Activated CD8-positive, alpha-beta T cell treated with anti-CD3 and anti-CD28 coated beads for 36 hours (primary cell): ENCODE data around the gene EBLN1. TPM values are rescaled to one million over a fixed set of nuclear protein-coding genes. Genes with fewer than 3 reads are reported as not detected.

ENCODE experiments used
- ATAC-seq: fragments of 200-7000 bp; cut with Tn5 transposase; one replicate; pipeline ENCODE4 v1.10.0; 2021; ENCODE audit warnings: mild to moderate bottlenecking, moderate library complexity
- CTCF ChIA-PET: fragments of 350-600 bp; sonication (Branson Sonifier 250); formaldehyde crosslinking; loops from one replicate; lab custom pipeline; 2021; ENCODE audit warnings: antibody characterized with exemption; lab: Charles Lee
- POLR2A ChIA-PET: fragments of 350-600 bp; sonication (Branson Sonifier 250); formaldehyde crosslinking; loops from one replicate; lab custom pipeline; 2021; ENCODE audit warnings: antibody characterized with exemption; lab: Charles Lee
- DNase-seq: peaks from one replicate; pipeline ENCODE4 v3.0.0-alpha.2; 2020
- H3K27ac Mint-ChIP-seq: one replicate; pipeline ENCODE4 v1.8.0; 2021; ENCODE audit warnings: mild to moderate bottlenecking, mixed read lengths
- H3K27me3 Mint-ChIP-seq: one replicate; pipeline ENCODE4 v1.8.0; 2021; ENCODE audit warnings: mixed read lengths
- H3K36me3 Mint-ChIP-seq: one replicate; pipeline ENCODE4 v1.8.0; 2021; ENCODE audit warnings: low read depth, mixed read lengths
- H3K4me1 Mint-ChIP-seq: one replicate; pipeline ENCODE4 v1.8.0; 2021; ENCODE audit warnings: low read depth, mixed read lengths
- H3K4me3 Mint-ChIP-seq: one replicate; pipeline ENCODE4 v1.8.0; 2021; ENCODE audit warnings: mild to moderate bottlenecking, moderate library complexity, mixed read lengths
- H3K9me3 Mint-ChIP-seq: one replicate; pipeline ENCODE4 v1.8.0; 2021; ENCODE audit warnings: mixed read lengths
- intact Hi-C: fragments of 100-400 bp; cut with micrococcal nuclease; formaldehyde crosslinking; loops from one replicate; pipeline ENCODE4 v1.10.0; 2022
- total RNA-seq, 2 experiments: library from RNA; stranded (reverse); gene quantifications; one replicate each; pipeline ENCODE4 v1.2.3, GENCODE V29; 2021
- TF ChIP-seq, protein P1 (sequence below): fragments of 200-600 bp; IDR thresholded peaks from one replicate; pipeline ENCODE4 v1.8.0; 2022; ENCODE audit warnings: antibody characterized with exemption, mild to moderate bottlenecking

EBLN1 gene
- total RNA-seq, 2 experiments from 2014 or later: not detected

DNA sequence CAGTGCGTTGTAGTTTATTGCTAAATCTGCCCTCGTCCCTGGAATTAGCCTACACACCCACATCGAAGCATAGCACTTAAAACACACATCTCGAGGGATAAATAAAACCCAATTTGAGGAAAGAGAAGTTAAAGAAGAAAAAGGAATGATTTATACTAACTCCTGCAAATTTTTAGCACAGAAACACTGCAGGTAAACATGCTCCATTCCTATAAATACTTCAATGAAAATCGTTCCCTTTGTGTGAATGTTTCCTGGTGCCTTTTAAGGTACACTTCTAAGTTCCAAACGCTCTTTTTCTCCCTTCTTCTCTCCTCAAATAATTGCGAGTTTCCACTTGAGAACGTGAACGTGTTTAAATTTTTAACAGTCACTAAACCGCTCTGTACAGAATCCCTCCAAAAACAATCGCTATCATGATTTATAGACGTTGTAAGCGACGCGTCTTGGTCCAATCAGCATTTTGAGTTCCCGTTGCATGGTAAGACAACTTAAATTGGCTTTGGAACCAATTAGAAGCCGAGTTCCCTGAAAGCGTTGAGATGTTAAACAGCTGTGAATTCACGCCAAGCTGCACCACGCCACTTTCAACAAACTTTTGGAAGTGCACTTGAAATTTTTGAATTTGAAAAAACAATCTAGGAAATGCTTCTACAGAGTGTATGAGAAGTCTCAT is 12.5 kb upstream of the EBLN1 start:
- ATAC-seq: peak; percentile 57

DNA sequence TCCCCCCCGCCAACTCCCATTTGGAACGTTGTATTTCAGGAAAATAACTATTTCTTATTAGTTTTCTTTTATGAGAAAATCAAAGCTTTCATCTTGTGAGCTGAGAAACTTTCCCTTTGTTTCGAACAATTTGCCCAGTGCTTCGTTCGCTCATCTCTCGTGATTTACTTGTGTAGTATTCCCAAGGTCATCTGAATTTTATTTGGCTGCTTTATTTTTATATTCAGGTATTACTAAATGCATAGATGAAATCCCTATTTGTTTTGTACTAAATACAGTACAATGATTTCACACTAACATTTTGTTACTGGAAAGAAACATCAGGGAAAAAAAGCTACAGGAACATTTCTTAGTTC is 12.0 kb upstream of the EBLN1 start:
- peaks cover 9% of the 10 kb centered on the region for H3K27me3 Mint-ChIP-seq
- H3K36me3 Mint-ChIP-seq: peaks cover 3% of the 10 kb centered on the region
- DNase-seq (no peak), ATAC-seq (no peak)
- peak overlapping the region; percentile 92 for H3K27ac Mint-ChIP-seq
- ChIA-PET CTCF (interaction anchor here (1.1 to 2.1 kb wide), 8 partner anchors 9 to 344 kb away, joined by 3 to 7 read pairs (median 4); partner anchors contain the start of gene COMMD3), POLR2A (interaction anchor here (0.7 to 1.5 kb wide), 5 partner anchors 16 to 440 kb away, joined by 3 to 4 read pairs (median 3); no protein-coding TSS in a partner anchor)
- TF ChIP-seq, protein P1, sequence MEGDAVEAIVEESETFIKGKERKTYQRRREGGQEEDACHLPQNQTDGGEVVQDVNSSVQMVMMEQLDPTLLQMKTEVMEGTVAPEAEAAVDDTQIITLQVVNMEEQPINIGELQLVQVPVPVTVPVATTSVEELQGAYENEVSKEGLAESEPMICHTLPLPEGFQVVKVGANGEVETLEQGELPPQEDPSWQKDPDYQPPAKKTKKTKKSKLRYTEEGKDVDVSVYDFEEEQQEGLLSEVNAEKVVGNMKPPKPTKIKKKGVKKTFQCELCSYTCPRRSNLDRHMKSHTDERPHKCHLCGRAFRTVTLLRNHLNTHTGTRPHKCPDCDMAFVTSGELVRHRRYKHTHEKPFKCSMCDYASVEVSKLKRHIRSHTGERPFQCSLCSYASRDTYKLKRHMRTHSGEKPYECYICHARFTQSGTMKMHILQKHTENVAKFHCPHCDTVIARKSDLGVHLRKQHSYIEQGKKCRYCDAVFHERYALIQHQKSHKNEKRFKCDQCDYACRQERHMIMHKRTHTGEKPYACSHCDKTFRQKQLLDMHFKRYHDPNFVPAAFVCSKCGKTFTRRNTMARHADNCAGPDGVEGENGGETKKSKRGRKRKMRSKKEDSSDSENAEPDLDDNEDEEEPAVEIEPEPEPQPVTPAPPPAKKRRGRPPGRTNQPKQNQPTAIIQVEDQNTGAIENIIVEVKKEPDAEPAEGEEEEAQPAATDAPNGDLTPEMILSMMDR: no peak
- intact Hi-C loops: loop anchor here (2.0 to 10.0 kb wide), 3 partner anchors 17 to 225 kb away; partner anchors contain the start of genes COMMD3 and DNAJC1
- peaks cover 14% of the 10 kb centered on the region for H3K4me1 Mint-ChIP-seq
- H3K4me3 Mint-ChIP-seq: peak overlapping the region; percentile 84
- H3K9me3 Mint-ChIP-seq: no peaks in the 10 kb centered on the region

More for the DNA sequence above, 12.5 kb upstream of the EBLN1 start:
- ChIA-PET POLR2A (interaction anchor here (0.7 to 1.5 kb wide), 7 partner anchors 15 to 439 kb away, joined by 3 to 4 read pairs (median 3); no protein-coding TSS in a partner anchor), CTCF (interaction anchor here (1.1 to 2.1 kb wide), 6 partner anchors 8 to 344 kb away, joined by 3 to 7 read pairs (median 4); partner anchors contain the start of gene COMMD3)
- Mint-ChIP-seq H3K36me3 (peaks cover 3% of the 10 kb centered on the region), H3K27ac (peak overlapping the region; percentile 92), H3K27me3 (peaks cover 5% of the 10 kb centered on the region), H3K4me3 (peak overlapping the region; percentile 84), H3K9me3 (no peaks in the 10 kb centered on the region), H3K4me1 (peaks cover 14% of the 10 kb centered on the region)
- intact Hi-C loops: no loop called here
- peak; percentile 62 for DNase-seq
- TF ChIP-seq, protein P1: no peak

DNA sequence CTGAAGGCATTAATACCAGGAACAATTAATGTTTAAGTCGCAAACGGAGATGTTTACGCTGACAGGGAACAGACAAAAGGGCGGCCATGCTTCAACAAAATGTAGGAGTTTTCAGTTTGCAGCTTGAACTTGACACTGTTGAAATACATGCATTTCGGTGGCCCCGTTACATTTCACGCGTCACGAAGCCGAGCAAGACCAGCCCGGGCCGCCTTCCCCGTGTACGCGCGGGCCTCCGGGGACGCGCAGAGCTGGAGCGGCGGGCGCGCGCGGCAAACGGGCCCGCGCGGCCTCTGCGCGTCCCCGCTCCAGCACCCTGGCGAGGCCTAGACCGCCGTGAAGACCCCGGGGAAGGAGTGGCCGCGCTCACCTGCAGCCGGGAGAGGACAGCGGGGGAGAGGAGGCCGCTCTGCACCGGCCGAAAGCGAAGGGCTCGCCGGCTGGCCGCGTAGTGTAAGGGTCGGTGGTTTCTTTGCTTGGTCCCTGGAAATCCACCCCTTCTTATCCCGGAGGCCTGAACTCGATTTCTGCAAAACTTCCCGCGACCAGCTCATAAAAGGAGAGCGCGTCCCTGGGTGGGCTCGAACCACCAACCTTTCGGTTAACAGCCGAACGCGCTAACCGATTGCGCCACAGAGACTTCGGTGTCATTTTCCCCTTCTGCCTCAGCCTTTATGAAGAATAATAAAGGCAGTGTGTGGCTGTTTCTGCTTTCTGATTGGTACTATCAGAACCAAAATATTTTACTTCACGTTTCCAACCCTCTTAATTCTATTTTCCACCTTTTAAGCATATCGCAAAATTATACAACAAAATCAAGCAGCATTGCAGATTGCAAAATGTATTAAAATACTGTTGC is 11.4 kb upstream of the EBLN1 start:
- CTCF ChIA-PET: interaction anchor here (1.1 to 2.1 kb wide), 9 partner anchors 10 to 345 kb away, joined by 3 to 7 read pairs (median 5); partner anchors contain the start of gene COMMD3
- Mint-ChIP-seq H3K36me3 (peaks cover 3% of the 10 kb centered on the region), H3K9me3 (no peaks in the 10 kb centered on the region), H3K27me3 (peaks cover 7% of the 10 kb centered on the region), H3K27ac (peak overlapping the region; percentile 92), H3K4me1 (peaks cover 14% of the 10 kb centered on the region), H3K4me3 (peak overlapping the region; percentile 84)
- POLR2A ChIA-PET: interaction anchor here (0.7 to 1.8 kb wide), 10 partner anchors 9 to 441 kb away, joined by 3 to 13 read pairs (median 4); partner anchors contain the start of genes COMMD3 and DNAJC1
- DNase-seq: peak; percentile 92
- TF ChIP-seq, protein P1: no peak
- intact Hi-C loops: loop anchor here (2.0 to 10.0 kb wide), 3 partner anchors 18 to 224 kb away; partner anchors contain the start of genes COMMD3 and DNAJC1
- peak; percentile 80 for ATAC-seq

DNA sequence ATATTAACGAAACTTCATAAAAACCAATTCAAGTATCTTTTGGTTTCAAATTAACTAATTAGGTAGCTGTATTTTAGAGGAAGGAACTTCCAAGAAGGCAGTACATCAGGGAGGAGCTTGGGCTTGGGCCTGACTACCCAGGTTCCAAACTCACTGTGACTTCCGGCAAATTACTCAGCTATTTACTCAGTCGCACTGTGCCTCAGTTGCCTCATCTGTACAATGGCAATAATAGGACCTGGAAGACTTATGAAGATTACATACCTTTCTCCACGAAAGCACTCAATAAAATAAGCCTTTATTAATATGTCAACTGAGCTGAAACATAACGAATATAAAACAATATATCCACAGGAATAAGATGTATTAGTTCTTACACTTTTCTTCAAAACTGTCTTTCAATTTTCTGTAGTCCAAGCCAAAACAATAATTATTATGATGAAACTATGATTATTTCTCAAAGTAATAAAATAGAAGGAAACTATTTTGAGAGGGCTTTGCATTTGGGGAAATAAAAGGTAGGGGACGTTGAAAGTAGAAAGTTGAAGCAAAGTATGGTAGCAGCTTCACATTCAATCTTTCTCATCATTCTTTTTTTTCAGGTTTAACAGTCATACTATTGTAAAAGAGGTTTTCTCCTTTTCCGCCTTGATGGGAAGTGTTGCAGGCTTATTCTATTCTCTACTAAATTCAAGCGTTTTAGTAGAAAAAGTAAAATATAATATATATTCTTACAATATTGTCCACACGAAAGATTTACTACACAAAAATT is 10.5 kb upstream of the EBLN1 start:
- TF ChIP-seq, protein P1: no peak
- Mint-ChIP-seq H3K27ac (peak overlapping the region; percentile 92), H3K4me1 (peaks cover 14% of the 10 kb centered on the region), H3K36me3 (peaks cover 3% of the 10 kb centered on the region), H3K9me3 (no peaks in the 10 kb centered on the region), H3K4me3 (peak overlapping the region; percentile 84), H3K27me3 (peaks cover 7% of the 10 kb centered on the region)
- intact Hi-C loops: loop anchor here (2.0 to 10.0 kb wide), 3 partner anchors 18 to 224 kb away; partner anchors contain the start of genes COMMD3 and DNAJC1
- CTCF ChIA-PET: interaction anchor here (1.3 to 2.1 kb wide), 7 partner anchors 9 to 235 kb away, joined by 3 to 7 read pairs (median 5); partner anchors contain the start of gene COMMD3
- POLR2A ChIA-PET: interaction anchor here (0.8 to 1.8 kb wide), 5 partner anchors 8 to 225 kb away, joined by 3 to 13 read pairs (median 5); partner anchors contain the start of genes COMMD3 and DNAJC1
- no peak for DNase-seq
- no peak for ATAC-seq
